ENCODE data around the gene THAP10.
"Not testable (repeated sequence)": the region's sequence is repeated elsewhere in the genome, so short reads cannot be mapped to it uniquely, and the experiment has no call there.

Gene THAP10

DNA sequence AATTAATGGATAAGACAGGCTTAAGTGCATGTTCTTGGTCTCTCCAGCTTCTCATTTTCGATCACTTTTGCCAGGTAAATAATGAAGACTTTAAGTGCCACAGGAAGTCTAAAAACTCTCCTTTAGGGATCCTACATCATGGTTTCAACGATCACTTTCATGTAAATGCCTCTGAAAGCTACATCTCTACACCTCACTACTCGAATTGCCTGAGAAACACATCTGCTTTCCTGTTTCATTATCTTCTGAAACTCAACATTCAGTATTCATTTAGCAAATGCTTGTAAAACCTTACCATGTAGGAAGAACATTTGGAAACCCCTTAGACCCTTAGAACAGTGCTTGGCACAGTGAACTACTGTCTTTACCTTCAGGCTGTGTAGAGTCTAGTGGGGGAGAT lies 16.2 kb downstream of the THAP10 start:
- DNase-seq, result no peak

DNA sequence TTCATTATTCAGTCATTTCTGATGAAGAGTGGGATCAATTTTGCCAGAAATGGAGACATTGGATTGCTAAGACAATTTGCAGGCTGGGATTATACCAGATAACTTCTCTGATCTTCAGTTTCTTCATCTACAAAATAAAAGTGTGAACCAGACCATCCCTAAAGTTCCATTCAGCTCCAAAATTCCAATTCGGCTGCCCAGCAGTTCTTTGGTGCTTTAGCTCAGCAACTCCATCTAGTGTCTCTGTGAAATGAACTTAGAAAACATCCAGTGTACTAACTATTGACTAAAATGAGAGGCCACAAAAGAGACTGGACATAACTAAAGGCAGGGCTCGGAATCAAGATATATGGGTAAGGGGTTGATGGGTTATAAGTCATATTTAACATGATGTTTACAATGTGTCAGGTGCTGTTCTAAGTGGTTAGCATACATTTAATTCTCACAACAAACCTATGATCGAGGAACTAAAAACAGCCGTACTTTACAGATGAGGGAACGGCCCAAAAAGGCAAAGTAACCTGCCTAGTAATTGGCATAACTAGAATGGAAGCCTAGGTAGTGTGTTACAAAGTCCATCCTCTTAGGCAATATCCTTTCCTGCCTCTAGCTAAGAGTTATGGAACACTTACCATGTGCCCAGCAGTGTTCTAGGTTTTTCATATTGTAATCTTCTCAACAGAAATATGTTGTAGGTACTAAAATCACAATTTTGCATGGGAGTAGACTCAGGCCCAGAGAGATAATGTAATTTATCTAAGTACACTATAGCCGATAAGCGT lies 17.0 kb downstream of the THAP10 start:
- no peak for DNase-seq

DNA sequence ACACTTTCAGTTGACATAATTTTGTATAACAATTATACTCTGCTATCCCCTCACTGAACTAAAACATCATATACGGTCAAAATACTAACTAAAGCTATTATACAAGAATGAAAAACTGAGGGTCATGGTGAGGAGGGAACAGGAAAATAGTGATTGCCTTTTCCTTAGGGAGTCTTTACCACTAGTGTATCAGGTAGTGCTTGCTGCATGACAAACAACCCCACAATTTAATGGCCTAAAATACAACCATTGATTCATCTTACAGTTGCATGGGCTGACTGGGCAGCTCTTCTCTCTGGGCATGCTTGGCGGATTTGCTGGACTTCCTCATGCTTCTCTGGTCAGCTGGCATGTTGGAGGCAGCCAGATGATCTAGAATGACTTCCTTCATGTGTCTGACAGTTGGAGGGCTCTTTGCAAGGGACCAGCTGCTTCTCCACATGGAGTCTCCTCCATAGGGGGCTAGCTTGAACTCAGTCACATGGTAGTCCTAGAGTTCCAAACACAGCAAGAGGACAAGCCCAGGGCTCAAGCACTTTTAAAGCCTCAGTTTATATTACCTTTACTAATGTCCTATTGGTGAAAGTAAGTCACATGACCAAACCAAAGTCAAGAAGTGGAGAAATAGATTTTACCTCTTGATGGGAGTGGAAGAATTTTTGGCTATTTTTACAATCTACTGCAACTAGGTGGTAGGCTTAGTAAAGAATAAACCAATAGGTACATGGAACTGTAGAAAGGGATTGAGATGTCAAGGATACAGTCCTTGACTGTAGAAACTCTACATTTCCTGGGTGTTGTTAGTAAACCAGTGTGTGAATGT lies 18.8 kb downstream of the THAP10 start:
- DNase-seq, result no peak

DNA sequence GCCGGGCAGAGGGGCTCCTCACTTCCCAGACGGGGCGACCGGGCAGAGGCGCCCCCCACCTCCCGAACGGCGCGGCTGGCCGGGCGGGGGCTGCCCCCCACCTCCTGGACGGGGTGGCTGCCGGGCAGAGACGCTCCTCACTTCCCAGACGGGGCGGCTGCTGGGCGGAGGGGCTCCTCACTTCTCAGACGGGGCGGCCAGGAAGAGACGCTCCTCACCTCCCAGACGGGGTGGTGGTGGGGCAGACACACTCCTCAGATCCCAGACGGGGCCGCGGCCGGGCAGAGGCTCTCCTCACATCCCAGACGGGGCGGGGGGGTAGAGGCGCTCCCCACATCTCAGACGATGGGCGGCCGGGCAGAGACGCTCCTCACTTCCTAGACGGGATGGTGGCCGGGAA lies 20.7 kb downstream of the THAP10 start:
- not testable (repeated sequence) for DNase-seq

DNA sequence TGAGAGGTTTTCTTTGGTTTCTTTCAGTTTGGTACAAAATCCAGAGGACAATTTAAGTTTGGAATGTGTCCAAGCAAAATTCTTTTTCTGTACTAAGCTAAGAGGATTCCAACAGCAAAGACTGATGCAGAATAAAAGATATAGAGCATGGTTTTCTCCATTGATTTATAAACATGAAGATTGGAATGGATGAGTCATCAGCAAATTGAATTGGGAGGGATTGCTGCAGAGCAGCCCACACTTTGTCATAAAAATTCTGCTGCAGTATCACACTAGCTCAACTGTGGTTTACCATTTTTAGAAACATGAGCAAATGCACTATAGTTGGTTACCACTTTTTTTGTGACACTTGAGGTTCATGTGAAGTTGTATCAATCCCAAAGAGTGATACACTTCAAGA lies 22.2 kb downstream of the THAP10 start:
- DNase-seq, result no peak

DNA sequence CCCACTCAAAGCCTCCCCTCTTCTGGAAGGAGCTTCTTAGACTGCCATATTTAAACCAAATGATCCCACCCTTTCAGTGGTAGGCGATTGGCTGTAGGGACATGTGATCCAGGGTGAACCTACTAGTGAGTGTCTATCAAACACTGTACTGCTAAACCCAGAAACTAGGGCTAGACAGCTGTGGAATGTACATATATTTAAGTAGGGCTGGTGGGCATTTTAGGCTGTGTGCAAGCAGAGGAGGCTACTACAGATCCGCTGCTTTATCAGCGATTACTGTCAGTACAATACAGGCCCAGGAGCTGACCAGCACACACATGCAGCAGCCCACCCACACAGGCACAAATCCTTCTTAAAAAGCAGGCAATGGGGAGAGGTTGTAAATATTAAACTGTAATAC lies 22.9 kb downstream of the THAP10 start:
- DNase-seq, result no peak

DNA sequence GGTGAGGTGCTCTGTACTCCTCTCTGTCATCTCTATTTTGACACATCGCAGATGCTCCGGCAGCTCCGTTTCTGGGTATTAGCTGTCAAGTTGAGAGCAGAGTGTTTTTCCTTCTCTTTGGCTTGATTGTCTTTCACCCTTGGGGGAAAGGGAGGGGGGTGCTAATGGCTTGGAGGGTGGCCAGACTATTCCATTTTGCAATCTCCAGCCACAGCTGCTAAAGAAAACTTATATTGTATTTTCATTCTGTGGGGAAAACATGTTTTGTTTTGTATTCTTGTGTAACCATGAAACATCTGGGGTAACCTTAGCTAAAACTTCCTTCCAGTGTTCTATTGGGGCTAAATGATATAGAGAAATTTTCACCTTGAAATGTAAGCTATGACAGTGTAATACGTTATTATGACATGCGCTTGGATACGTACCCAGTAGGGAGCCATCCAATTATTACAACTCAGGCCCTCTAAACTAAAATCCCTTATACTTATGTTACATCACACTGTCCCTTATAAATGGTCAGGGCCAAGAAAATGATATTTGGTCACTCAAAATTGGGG lies 24.2 kb downstream of the THAP10 start:
- DNase-seq, result no peak

DNA sequence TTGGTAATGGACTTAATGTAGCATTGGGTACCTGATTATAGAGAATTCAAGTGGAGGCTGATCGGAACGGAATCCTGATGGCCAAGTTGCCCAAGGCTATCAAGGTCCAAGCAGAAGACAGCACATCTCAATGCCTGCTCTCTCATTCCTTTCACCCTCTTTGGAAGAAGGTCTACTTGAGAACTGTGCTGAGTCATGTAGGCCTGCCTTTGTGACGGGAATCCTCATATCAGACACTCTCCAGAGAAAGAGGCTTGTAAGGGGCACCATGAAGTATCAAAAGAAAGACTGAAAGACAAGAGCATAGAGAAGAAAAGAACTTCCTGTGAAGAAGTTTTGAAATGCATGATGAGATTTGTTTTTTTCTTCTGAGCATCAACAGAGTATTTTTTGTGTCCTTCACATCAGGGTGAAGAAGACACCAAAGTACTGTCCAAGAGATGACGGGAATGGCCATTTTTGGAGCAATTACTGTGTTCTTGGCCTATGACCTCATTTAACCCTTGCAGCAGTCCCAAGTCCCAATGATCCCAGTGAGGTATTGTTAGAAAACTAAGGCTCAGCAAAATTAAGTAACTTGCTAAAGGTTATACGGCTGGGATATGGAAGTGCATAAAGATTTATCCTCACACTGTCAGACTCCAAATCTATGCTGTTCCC lies 25.1 kb downstream of the THAP10 start:
- DNase-seq, result no peak

DNA sequence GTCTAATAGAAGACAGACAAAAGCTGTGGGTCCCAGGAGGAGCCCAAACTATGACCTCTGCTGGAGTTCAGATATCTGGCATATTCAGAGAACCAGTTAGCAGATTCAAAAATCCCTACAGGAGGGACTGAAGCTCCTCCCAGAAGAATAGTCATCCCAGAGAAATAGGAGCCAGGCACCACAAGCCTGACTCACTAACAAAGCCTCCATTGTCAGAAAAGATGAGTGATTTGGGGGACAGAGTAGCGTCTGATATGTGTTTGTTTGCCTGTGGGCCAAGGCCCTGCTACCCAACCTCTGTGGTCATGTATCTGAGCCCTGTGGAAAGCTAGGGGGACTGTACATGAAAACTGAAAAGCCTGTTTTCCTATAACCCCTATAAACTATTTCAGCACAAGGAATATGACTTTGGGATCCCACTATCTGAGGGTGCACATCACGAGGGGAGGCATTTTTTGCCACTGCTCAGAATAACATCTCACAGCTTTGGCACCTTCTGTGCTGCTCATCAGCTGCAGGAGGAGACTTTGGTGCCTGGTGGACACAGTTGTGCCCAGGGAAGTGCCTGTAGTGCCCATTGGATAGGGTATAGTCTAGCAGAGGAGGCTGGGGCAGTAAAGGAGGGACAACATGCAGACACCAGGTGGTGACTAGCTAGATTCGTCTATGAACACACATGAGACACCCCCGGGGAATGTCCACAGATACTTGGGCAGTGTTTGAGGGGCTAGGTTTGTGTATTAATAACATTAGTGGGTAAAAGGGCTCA lies 28.6 kb downstream of the THAP10 start:
- DNase-seq, result no peak

DNA sequence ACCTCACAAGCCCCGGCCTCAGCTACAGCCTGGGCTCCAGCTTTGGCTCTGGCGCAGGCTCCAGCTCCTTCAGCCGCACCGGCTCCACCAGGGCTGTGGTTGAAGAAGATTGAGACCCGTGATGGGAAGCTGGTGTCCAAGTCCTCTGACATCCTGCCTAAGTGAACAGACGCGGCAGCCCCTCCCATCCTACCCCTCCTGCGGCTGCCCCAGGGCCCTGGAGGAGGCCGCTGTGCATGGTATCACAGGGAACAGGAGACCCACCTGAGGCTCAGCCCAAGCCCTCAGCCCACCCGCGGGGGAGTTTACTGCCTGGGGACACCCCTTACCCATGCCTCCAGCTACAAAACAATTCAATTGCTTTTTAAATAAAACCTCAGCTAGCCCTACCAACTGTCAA lies 32.2 kb downstream of the THAP10 start:
- no peak for DNase-seq

DNA sequence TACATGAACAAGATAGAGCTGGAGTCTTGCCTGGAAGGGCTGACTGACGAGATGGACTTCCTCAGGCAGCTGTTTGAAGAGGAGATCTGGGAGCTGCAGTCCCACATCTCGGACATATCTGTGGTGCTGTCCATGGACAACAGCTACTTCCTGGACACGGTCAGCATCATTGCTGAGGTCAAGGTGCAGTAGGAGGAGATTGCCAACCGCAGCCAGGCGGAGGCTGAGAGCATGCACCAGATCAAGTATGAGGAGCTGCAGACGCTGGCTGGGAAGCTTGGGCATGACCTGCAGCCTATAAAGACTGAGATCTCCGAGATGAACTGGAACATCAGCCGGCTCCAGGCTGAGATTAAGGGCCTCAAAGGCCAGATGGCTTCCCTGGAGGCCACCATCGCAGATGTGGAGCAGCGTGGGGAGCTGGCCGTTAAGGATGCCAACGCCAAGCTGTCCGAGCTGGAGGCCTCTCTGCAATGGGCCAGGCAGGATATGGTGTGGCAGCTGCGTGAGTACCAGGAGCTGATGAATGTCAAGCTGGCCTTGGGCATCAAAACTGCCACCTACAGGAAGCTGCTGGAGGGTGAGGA lies 32.8 kb downstream of the THAP10 start:
- DNase-seq, result no peak

DNA sequence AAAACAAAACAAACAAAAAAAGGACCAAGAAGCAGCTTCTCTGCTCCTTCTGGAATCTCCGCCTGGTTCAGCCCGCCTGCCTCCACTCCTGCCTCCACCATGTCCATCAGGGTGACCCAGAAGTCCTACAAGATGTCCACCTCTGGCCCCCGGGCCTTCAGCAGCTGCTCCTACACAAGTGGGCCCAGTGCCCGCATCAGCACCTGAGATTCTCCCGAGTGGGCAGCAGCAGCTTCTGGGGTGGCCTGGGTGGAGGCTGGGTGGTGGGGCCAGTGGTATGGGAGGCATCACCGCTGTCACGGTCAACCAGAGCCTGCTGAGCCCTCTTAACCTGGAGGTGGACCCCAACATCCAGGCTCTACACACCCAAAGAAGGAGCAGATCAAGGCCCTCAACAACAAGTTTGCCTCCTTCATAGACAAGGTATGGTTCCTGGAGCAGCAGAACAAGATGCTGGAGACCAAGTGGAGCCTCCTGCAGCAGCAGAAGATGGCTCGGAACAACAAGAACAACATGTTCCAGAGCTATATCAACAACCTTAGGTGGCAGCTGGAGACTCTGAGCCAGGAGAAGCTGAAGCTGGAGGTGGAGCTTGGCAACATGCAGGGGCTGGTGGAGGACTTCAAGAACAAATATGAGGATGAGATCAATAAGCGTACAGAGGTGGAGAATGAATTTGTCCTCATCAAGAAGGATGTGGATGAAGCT lies 33.5 kb downstream of the THAP10 start:
- not testable (repeated sequence) for DNase-seq

DNA sequence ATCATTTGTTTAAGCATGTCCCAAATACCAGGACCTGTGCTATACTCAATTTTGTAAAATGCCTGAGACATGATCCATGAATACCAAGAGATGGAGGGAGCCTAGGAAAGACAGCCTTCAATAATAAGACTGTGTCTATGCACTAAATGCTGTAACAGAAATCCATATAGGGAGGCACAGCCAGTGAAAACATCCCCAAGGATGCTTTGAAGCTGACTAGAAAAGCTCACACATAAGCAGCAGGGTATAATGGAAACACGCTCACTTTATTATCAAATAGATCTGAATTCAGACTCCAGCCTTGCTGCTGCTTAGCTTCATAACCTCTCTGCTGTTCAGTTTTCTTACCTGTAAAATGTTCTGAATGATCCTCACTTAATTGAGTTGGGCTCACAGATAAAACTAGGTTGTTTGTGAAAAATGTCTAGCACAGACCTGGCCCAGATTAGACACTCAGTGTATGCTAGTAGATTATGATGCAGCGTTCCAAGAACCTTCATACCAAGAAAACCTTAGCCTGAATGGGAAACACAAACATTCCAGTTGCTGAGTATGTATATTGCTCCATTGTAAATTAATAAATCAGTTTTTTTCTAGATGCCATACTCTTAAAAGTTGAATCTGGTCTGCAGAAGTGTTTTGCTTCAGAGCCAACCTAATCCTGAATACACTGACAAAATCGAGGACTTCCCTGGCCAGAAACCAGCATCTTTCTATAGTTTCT lies 34.5 kb downstream of the THAP10 start:
- DNase-seq, result no peak

DNA sequence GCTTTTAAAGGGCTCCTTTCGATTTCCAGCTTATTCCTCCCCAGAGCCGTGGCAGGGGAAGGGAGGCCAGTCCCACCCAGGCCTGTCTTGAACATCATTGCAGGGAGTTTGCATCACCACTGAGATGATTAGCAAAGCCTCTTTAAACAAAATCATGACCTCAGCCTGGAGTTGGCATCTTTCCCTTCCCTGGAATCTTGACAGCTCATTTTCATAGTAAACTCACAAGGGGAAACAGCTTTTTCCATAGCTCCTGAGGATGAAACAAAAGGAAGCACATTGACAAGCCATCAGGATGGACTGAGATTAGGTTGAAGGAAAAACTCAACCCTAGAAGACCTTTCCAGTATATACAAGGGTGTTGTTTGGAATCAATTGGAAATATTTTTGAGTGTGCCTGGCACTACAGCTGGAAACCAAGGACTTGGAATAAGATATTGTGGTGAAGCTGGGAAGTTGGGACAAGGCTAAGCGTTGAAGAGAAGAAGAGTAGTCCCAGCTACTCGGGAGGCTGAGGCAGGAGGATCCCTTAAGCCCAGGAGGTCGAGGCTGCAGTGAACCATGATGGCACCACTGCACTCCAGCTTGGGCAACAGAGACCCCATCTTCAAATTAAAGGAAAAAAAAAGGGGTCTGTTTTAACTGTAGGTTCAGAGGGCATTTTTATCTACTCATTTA lies 35.2 kb downstream of the THAP10 start:
- DNase-seq, result no peak

DNA sequence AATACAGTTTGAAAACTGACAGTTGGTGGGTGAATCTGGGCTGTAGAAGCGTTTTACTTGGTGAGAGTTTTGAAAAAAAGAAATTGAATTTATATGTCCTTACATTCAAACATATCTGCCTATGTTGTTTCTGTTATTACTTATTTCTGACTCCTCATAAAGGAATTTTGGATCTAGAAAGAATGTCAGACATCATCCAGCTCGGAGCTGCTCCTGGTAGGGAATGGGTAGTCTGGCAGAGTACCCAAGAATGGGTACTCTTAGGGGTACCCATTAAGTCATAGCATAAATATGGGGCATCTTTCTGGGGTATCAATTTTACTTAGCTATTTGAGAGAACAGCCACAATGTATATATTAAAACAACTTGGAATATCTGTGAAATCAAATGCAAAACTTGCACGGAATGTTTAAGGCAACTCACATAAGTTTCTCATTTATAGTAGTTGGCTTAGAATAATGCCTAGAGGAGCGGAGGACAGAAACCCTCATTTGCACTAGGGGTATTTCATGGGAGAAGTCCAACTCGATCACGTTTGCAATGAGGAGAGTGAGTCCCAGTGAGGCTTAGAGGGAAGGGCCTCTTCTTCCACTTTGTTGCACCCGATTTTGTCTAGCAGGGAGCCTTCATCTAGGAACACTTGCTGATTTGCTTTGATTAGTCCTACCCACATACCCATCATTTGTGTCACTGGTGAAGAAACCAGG lies 35.9 kb downstream of the THAP10 start:
- DNase-seq, result no peak

DNA sequence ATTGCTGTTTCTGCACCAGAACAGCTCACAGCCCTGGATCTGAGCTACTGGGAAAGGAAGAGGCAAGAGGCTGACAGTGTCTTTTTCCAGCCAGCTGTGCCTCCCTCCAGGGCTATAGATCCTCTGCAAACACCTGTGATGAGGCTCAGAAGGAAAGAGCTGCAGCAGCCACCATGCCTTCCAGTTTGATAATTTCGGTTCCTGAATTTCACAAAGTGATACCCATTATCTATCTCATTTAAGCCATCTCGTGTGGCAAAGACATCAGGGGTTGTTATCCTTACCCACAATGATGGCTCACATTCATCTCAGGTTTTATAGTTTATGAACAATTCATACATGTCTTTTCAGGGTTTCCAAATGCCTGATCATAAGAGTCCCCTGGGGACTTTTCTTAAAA lies 36.5 kb downstream of the THAP10 start:
- DNase-seq, result no peak

DNA sequence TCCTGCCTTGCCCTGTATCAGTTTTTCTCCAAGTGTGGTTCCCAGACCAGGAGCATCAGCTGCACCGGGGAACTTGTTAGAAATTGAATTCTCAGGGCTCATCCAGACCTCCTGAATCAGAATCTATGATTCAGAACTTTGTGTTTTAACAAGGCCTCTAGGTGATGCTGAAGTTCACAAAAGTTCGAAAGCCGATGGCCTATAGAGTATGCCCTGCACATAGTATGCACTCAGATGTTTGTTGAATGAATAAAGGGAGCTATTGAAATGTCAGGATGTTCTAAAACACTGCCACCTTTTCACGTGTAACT lies 37.6 kb downstream of the THAP10 start:
- no peak for DNase-seq

DNA sequence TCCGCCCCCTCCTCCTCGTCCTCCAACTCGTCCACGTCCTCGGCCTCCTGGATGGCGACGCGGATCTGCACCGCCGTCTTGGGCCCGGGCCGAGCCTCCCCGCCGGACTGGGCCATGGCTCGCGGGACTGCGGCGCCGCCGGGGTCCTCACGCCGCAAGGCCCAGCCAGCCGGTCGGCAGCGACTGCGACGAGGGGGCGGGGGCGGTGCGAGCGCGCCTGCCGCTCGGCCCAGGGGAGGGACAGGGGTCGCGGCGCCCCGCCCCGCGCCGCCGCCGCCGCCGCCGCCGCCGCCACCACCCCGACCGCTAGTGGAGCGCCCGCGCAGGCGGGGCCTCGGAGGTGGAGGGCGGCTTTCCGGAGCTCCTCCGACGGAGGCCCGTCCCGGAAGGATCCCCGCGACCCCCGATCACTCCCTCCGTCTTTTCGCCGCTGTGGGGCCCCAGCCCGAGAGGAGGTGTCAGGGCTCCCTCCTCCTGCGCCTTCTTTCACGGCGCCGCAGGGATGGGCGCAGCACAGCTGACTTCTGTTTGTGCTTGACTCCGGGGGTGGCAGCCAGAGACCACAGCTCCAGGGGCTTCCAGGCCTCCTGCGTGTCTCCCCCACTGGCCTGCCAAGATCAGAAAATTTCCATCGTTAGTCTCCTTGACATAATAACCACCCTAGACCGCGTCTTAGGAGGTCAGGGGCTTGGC lies 38.1 kb downstream of the THAP10 start, which contains the start of gene LARP6:
Gene LARP6 (minus strand): TSS at position 185 of the 693 bp plus-strand sequence. CDS start 69 bp downstream, at position 116.
- DNase-seq, result no peak
